Muscle layer of duodenum (tissue), 2 donors: Measurements from ENCODE around the gene SCIMP.

Experiments used
- H3K27ac ChIP-seq: one replicate; pipeline ENCODE4 v1.7.0; 2013; ENCODE audit warnings: mild to moderate bottlenecking, low read length
- H3K27me3 ChIP-seq: one replicate; pipeline ENCODE4 v1.7.0; 2013; ENCODE audit warnings: low read depth, mild to moderate bottlenecking, control low read depth, low read length
- H3K36me3 ChIP-seq, 2 donors: one replicate each; pipeline ENCODE4 v1.7.0; 2013; ENCODE audit warnings: low read length in 2 of 2, control low read depth in 1 of 2, mild to moderate bottlenecking in 1 of 2; ENCODE audit not compliant: insufficient read depth in 2 of 2, control insufficient read depth in 1 of 2
- H3K4me1 ChIP-seq, 2 donors: one replicate each; pipeline ENCODE4 v1.7.0; 2013; ENCODE audit warnings: low read length in 2 of 2, mild to moderate bottlenecking in 2 of 2, control low read depth in 1 of 2, moderate library complexity in 1 of 2; ENCODE audit not compliant: insufficient read depth in 2 of 2, control insufficient read depth in 1 of 2
- H3K4me3 ChIP-seq, 2 donors: one replicate each; pipeline ENCODE4 v1.7.0; 2013; ENCODE audit warnings: low read length in 2 of 2, low read depth in 1 of 2, mild to moderate bottlenecking in 1 of 2
- H3K9me3 ChIP-seq, 2 donors: one replicate each; pipeline ENCODE4 v1.7.0; 2013; ENCODE audit warnings: low read length in 2 of 2, control low read depth in 1 of 2, mild to moderate bottlenecking in 1 of 2; ENCODE audit not compliant: control insufficient read depth in 1 of 2
- donor health status: healthy.

The SCIMP gene

DNA sequence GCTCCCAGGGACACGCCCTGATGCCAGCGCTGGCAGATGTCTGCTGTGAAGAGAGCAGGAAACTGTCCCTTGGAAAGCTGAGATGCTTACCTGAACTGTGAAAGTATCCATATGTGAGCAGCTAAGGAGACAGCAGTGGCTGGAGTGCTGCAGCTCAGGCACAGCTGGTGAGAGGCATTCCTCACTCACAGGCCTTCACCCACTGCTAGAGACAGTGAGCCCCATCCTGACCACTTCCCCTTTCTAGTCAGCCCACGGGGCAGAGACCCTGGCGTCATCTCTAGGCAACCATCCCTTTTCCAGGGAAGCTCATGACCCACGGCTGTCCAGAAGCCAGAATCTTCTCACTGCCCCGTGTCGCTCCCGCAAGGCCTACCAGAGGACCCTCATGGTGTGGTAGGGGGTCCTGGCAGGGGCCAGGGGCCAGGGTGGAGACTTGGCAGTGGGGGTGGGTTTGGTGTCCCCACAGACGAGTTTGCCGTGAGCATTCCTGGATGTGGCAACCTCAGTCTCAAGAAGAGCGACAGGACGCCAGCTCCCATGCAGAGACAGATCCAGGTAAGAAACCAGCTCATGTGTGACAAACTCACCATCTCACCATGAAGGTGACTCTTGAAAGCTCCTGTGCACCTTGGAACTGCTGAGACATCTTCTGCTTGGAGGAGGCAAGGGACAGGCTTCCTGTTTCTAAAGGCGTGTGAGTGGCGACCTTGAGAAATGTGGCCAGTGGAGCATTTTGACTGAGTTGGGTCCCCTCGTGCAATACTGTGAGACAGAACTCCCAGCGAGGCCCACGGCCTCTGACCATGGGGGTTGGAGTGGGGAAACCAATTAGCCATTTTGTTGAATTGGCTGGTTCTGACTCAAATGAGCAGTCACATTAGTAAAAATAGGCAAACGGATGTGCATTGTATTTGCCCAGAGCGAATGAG, at the start of gene SCIMP:
Gene SCIMP (minus strand): TSS at position 216 of the 932 bp plus-strand sequence. CDS start 105 bp downstream, at position 111.
- Histone ChIP-seq H3K27ac (peak within 1 kb of the TSS; percentile 31), H3K4me1 (no peaks in the 10 kb centered on the region), H3K4me3 (no peak within 1 kb of the TSS), H3K36me3 (no peaks in the 10 kb centered on the region), H3K27me3 (no peaks in the 10 kb centered on the region), H3K9me3 (no peaks in the 10 kb centered on the region)

DNA sequence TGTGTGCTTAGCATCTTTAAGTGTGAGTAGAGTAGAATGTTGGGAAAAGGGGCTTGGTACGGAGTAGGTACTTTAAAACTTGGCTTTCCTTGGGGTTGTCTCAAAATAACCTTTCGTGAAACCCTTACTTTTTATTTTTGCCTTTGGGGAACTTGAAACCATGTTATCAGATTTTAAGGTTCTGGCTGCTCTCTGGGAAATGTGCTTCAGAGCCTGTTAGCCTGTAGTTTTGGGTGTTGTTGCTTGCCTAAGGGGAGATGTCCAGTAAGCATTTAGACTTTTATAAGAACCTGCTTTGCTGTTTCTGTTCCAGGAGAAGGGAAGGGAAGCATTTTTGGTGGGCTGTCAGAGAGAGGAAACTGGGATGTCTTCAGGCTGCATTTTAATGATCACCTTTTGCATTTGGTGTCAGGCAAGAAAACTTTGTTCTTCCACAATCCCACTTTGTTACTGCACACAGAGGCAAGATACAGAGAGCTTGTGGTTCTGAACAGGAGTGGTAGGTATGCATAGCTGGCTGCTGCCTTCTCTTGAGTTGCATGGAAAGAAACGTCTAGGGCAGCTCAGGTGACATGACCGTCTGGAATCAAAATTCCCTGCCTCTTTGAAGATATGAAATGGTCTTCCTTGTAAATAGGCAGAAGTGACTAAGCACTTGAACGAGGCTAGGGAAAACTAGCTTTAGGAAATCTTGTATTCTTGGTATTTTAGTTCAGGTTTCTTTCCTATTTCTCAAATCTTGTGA, 49.1 kb upstream of the SCIMP start:
- peak overlapping the region; percentile 67 for H3K27ac ChIP-seq
- peak overlapping the region; percentile 71 to 73 for H3K4me3 ChIP-seq
- no peaks in the 10 kb centered on the region for H3K9me3 ChIP-seq
- no peaks in the 10 kb centered on the region for H3K27me3 ChIP-seq
- peaks cover 13 to 21% of the 10 kb centered on the region in 2 donors for H3K4me1 ChIP-seq
- no peaks in the 10 kb centered on the region for H3K36me3 ChIP-seq

GRCh38 chr17:5282642-5283217, 48.1 kb upstream of the SCIMP start:
- no peaks in the 10 kb centered on the region for H3K27me3 ChIP-seq
- H3K36me3 ChIP-seq: no peaks in the 10 kb centered on the region
- peaks cover 13 to 20% of the 10 kb centered on the region in 2 donors for H3K4me1 ChIP-seq
- H3K4me3 ChIP-seq: peak overlapping the region; percentile 71 to 73
- no peaks in the 10 kb centered on the region for H3K9me3 ChIP-seq
- peak overlapping the region; percentile 67 for H3K27ac ChIP-seq

DNA sequence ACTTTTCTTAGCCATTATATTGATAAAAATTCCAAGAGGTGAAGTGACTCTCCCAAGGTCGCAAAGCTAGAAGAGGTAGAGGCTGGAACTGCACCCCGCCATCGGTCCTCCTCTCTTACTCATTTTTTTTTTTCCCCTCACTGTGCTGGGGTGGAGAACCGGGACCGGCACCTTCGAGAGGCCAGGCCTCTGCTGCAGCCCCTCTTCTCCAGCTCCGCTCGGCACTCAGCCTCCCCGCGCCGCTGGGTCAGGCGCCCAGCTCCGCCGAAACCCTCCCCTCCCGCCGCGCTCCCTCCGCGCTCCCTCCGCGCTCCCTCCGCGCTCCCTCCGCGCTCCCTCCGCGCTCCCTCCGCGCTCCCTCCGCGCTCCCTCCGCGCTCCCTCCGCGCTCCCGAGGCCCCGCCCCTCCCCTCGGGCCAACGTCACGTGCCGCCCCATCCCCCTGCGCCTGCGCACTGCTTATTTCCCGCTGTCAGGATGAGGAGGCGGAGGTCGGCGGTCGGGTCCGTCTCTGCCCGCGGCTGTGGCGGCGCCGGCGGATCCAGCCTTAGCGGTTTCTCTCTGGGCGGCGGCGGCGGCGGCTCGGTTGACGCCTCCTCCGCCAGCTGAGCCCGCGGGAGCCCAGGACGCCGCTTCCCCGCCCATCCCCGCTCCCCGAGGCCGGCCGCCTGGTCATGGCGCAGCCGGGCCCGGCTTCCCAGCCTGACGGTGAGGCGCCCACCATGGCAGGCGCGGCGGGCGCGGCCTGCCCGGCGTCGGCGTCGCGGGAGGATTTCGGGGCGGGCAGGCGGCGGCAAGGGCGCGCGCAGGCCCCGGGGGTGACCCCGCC, 47.4 kb upstream of the SCIMP start, which contains the start of gene RABEP1:
Gene RABEP1 (plus strand): TSS at position 471 of the 828 bp plus-strand sequence. CDS start 203 bp downstream, at position 674.
- H3K36me3 ChIP-seq: no peaks in the 10 kb centered on the region
- peak within 1 kb of the TSS; percentile 71 to 73 for H3K4me3 ChIP-seq
- H3K27me3 ChIP-seq: no peaks in the 10 kb centered on the region
- peaks cover 13 to 20% of the 10 kb centered on the region in 2 donors for H3K4me1 ChIP-seq
- no peaks in the 10 kb centered on the region for H3K9me3 ChIP-seq
- H3K27ac ChIP-seq: peak within 1 kb of the TSS; percentile 67

- no peaks in the 10 kb centered on the region for H3K36me3 ChIP-seq
- no peak overlapping the region for H3K4me3 ChIP-seq
- H3K4me1 ChIP-seq: no peaks in the 10 kb centered on the region
These were observed 37.7 kb upstream of the SCIMP start for GRCh38 chr17:5272322-5272721.

DNA sequence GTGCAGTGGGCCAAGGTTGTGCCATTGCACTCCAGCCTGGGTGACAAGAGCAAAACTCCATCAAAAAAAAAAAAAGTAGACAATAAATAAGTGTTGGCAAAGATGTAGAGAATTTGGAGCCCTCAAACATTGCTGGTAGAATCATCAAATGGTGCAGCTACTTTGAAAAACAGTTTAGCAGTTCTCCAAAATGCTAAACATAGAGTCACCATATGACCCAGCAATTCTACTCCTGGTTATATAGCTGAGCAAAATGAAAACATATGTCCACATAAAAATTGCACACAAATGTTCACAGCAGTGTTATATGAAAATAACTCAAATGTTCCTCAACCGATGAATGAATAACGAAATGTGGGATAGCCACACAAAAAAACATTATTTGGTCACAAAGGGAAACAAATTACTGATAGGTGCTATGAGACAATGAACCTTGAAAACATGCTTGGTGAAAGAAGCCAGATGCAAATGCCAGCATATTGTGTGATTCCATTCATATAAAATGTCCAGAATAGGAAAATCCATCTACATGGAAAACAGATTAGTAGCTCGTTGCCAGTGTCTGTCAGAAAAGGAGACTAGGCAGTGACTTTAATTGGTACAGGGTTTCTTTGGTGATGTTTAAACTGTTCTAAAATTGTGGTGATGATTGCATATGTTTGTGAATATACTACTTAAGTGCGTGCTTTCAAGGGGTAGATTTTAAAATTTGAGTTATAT, 34.7 kb upstream of the SCIMP start:
- Histone ChIP-seq H3K9me3 (no peaks in the 10 kb centered on the region), H3K36me3 (no peaks in the 10 kb centered on the region), H3K4me1 (no peaks in the 10 kb centered on the region), H3K27ac (no peak overlapping the region), H3K27me3 (no peaks in the 10 kb centered on the region), H3K4me3 (no peak overlapping the region)

More at GRCh38 chr17:5272322-5272721, 37.7 kb upstream of the SCIMP start:
- no peaks in the 10 kb centered on the region for H3K9me3 ChIP-seq
- H3K27me3 ChIP-seq: no peaks in the 10 kb centered on the region
- H3K27ac ChIP-seq: no peak overlapping the region

- Histone ChIP-seq H3K27me3 (no peaks in the 10 kb centered on the region), H3K27ac (no peak overlapping the region), H3K9me3 (no peaks in the 10 kb centered on the region), H3K4me3 (no peak overlapping the region), H3K36me3 (no peaks in the 10 kb centered on the region), H3K4me1 (no peaks in the 10 kb centered on the region)
These were observed 30.2 kb upstream of the SCIMP start for GRCh38 chr17:5264893-5265292.

GRCh38 chr17:5263441-5263840, 28.8 kb upstream of the SCIMP start:
- Histone ChIP-seq H3K9me3 (no peaks in the 10 kb centered on the region), H3K36me3 (no peaks in the 10 kb centered on the region), H3K4me3 (no peak overlapping the region), H3K27ac (no peak overlapping the region), H3K4me1 (no peaks in the 10 kb centered on the region), H3K27me3 (no peaks in the 10 kb centered on the region)

DNA sequence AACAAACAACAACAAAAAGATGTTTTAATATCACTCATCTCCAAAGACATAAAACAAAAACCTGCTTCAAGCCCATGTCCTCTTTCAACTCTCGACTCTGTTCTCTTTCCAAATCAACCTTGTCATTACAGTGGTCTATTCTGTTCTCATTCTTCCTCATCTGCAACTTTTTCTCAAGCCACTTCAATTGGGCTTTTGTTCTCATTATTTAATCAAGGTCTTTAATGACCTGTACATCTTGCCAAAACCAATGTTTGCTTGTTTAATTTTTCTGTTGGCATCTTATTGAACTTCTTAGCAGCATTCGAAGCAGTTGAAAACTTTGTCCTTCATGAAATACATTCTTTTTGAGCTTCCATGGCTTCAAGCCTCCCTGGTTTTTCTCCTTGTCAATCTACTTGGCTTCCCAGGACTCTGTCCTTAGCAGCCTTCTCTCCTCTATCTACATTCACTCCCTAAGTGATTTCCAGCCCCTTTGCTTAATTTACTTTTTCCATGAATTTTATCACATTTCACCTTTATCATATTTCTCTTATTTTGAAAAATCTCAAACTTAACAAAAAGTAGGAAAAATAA, 27.8 kb upstream of the SCIMP start:
- no peaks in the 10 kb centered on the region for H3K9me3 ChIP-seq
- H3K27ac ChIP-seq: no peak overlapping the region
- no peaks in the 10 kb centered on the region for H3K36me3 ChIP-seq
- H3K4me3 ChIP-seq: no peak overlapping the region
- no peaks in the 10 kb centered on the region for H3K4me1 ChIP-seq
- H3K27me3 ChIP-seq: no peaks in the 10 kb centered on the region

DNA sequence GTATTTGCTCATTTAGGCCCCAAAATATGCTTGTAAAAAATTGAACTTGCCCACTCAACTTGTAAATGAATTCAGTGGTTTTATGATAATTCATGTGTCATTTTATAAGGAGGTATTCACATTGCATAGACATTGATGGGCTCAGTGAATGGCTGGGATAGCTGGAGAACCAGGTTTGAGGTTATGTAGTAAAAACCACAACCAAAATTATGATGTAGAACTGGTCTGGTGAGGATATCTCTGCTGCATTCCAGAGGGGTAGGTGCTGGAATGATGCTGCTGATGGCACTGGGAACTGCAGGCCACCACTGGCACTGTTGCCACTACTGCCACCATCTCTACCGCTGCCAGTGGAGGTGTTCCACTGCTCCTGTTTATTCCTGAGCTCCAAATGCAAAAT, 25.9 kb upstream of the SCIMP start:
- H3K27me3 ChIP-seq: no peaks in the 10 kb centered on the region
- no peaks in the 10 kb centered on the region for H3K4me1 ChIP-seq
- H3K4me3 ChIP-seq: no peak overlapping the region
- no peaks in the 10 kb centered on the region for H3K9me3 ChIP-seq
- no peak overlapping the region for H3K27ac ChIP-seq
- H3K36me3 ChIP-seq: no peaks in the 10 kb centered on the region
